HEK293T (cell line): Measurements from ENCODE around the gene GJE1.

Source experiments
- CTBP1 ChIP-seq: fragments of 450-650 bp; IDR thresholded peaks from 2 replicates; pipeline ENCODE4 v1.6.1; 2016; ENCODE audit warnings: borderline replicate concordance
- ELF4 ChIP-seq: fragments of 450-650 bp; IDR thresholded peaks from 2 replicates; pipeline ENCODE4 v1.6.1; 2017; ENCODE audit warnings: antibody characterized with exemption
- FOXA1 ChIP-seq: fragments of 450-650 bp; IDR thresholded peaks from 2 replicates; pipeline ENCODE4 v1.6.1; 2016; ENCODE audit warnings: mild to moderate bottlenecking
- LEF1 ChIP-seq: fragments of 450-650 bp; IDR thresholded peaks from 2 replicates; pipeline ENCODE4 v1.6.1; 2017; ENCODE audit warnings: mild to moderate bottlenecking, borderline replicate concordance
- NFRKB ChIP-seq: fragments of 450-650 bp; IDR thresholded peaks from 2 replicates; pipeline ENCODE4 v1.6.1; 2016; ENCODE audit warnings: mild to moderate bottlenecking, moderate library complexity
- SP1 ChIP-seq: fragments of 450-650 bp; IDR thresholded peaks from 2 replicates; pipeline ENCODE4 v1.6.1; 2017
- TARDBP ChIP-seq: fragments of 450-650 bp; IDR thresholded peaks from 2 replicates; pipeline ENCODE4 v1.6.1; 2016
- ZNF384 ChIP-seq: fragments of 450-650 bp; IDR thresholded peaks from 2 replicates; pipeline ENCODE4 v1.6.1; 2016

- TF ChIP-seq FOXA1 (no peak), SP1 (no peak), NFRKB (no peak), CTBP1 (no peak), TARDBP (no peak), ELF4 (no peak), LEF1 (no peak), ZNF384 (no peak)
Observed at GRCh38 chr6:142138876-142139275, 6.2 kb downstream of the GJE1 start.
